Measurements from ENCODE around the gene SCN9A.

SCN9A gene

DNA sequence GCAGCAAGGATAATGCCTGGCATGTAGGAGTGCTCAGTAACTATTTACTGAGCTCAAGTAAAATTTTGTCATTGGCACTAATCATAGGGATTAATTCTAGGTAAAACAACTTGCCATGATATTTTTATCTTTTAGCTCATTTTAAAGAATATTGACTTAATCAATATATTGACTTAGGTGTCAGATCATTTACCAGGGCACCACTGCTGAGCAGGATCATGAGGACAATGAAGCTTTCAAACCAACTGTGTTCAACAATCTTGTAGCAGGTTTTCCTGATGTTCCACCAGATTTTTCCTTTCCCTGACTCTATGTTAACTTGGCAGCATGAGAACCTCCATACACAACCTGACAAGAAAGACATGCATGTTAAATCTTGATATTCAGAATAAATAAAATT lies 133.4 kb downstream of the SCN9A start:
- TF ChIP-seq POLR2AphosphoS5 (IDR thresholded peaks at IDR 0.05; ENCODE audit: low read depth, low read length) (no peak), TAF1 (IDR thresholded peaks at IDR 0.05; ENCODE audit: borderline replicate concordance, insufficient read depth, low read length) (no peak), FOXP2 (optimal IDR thresholded peaks at IDR 0.05; ENCODE audit: borderline replicate concordance, extremely low read depth, extremely low read length, insufficient read depth) (no peak), SIN3A (IDR thresholded peaks at IDR 0.05; ENCODE audit: borderline replicate concordance, insufficient read depth, low read length) (no peak)
- TF ChIP-seq, protein P1, sequence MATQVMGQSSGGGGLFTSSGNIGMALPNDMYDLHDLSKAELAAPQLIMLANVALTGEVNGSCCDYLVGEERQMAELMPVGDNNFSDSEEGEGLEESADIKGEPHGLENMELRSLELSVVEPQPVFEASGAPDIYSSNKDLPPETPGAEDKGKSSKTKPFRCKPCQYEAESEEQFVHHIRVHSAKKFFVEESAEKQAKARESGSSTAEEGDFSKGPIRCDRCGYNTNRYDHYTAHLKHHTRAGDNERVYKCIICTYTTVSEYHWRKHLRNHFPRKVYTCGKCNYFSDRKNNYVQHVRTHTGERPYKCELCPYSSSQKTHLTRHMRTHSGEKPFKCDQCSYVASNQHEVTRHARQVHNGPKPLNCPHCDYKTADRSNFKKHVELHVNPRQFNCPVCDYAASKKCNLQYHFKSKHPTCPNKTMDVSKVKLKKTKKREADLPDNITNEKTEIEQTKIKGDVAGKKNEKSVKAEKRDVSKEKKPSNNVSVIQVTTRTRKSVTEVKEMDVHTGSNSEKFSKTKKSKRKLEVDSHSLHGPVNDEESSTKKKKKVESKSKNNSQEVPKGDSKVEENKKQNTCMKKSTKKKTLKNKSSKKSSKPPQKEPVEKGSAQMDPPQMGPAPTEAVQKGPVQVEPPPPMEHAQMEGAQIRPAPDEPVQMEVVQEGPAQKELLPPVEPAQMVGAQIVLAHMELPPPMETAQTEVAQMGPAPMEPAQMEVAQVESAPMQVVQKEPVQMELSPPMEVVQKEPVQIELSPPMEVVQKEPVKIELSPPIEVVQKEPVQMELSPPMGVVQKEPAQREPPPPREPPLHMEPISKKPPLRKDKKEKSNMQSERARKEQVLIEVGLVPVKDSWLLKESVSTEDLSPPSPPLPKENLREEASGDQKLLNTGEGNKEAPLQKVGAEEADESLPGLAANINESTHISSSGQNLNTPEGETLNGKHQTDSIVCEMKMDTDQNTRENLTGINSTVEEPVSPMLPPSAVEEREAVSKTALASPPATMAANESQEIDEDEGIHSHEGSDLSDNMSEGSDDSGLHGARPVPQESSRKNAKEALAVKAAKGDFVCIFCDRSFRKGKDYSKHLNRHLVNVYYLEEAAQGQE (IDR thresholded peaks at IDR 0.05; ENCODE audit: insufficient read depth in 1 of 2, low read depth in 2 of 2, low read length in 2 of 2): no peak

DNA sequence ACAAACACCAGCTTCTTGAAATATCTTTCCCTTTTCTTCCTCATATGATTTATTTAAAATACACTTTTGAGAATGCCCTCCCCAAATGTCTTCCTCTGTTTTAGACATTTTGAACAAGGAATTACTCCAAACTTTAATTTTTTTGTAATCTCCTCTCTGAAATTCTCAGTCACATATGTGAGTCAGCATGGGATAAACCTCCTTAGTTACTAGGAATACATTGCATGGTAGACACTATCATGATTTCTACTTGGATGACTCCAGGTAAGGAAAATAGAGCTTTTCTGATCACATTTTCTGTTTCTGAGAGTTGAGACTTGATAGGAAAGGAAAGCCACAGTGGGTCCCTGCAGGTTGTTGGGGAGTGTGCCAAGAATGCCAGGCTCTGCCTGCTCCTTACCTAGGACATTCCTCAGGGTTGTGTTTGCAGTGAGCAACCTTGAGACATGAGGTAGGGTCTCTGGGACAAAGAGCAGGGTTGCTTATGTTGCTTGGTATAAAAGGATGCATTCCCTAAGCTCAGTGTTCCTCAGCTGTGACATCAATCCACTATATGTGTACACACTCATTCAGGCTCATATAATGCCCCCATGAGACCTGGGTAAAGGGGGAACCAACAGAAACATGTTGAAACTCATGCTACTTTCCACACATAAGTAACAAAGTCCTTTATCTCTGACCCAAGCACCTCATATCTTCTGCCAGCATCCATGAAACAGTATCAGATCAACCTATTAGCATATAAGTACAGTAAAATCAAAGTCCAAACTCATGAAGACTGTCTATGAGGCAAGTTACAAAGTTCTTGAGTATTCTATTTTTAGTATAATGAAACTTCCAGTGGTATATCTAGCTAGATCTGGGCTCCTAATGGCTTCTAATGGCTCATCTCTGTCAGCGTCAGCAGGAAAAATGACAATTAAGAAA lies 135.1 kb downstream of the SCN9A start:
- TF ChIP-seq TAF1 (IDR thresholded peaks at IDR 0.05; ENCODE audit: borderline replicate concordance, insufficient read depth, low read length): no peak
- TF ChIP-seq SIN3A (IDR thresholded peaks at IDR 0.05; ENCODE audit: borderline replicate concordance, insufficient read depth, low read length): no peak
- TF ChIP-seq POLR2AphosphoS5 (IDR thresholded peaks at IDR 0.05; ENCODE audit: low read depth, low read length): no peak
- TF ChIP-seq, protein P1 (IDR thresholded peaks at IDR 0.05; ENCODE audit: insufficient read depth in 1 of 2, low read depth in 2 of 2, low read length in 2 of 2): no peak
- no peak for TF ChIP-seq FOXP2 (optimal IDR thresholded peaks at IDR 0.05; ENCODE audit: borderline replicate concordance, extremely low read depth, extremely low read length, insufficient read depth)

DNA sequence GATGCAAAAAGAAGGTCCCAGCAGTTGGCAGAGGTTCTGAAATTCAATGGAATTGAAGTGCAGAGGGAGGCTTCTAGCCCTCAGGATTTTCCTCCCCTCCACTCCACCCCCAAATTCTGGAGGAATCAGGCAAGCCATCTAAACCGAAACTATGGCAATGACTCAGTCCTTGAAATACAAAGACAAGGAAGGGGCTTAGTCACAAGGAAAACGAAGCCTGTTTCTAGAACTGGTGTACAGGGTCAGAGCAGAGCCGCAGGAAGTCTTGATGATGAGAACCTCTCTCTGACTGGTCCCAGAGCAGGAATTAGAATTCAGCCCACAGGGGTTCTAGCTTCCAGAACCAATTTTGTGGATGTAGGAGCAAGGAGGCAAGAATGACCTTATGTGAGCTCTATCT lies 136.2 kb downstream of the SCN9A start:
- TF ChIP-seq, protein P1 (IDR thresholded peaks at IDR 0.05; ENCODE audit: insufficient read depth in 1 of 2, low read depth in 2 of 2, low read length in 2 of 2): no peak
- TF ChIP-seq TAF1 (IDR thresholded peaks at IDR 0.05; ENCODE audit: borderline replicate concordance, insufficient read depth, low read length): no peak
- TF ChIP-seq SIN3A (IDR thresholded peaks at IDR 0.05; ENCODE audit: borderline replicate concordance, insufficient read depth, low read length): no peak
- no peak for TF ChIP-seq FOXP2 (optimal IDR thresholded peaks at IDR 0.05; ENCODE audit: borderline replicate concordance, extremely low read depth, extremely low read length, insufficient read depth)
- TF ChIP-seq POLR2AphosphoS5 (IDR thresholded peaks at IDR 0.05; ENCODE audit: low read depth, low read length): no peak

DNA sequence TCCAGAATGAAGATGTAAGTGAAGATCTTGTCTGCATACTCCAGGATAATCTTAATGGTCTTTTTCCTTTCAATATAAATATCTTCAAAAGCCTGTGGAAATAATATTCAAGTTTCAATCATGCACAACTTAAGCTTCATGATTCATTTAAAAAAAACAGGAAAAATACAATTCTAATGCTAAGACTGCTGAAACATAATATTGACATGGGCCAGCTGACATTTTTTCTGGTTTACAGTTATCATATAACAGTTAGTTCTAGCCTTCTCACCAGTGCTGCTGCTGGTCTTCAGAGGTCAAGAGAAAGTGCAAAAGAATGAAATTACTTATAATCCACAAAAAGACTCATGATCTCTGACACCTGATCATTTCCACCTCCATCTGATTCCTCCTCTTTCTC lies 137.6 kb downstream of the SCN9A start:
- TF ChIP-seq, protein P1 (IDR thresholded peaks at IDR 0.05; ENCODE audit: insufficient read depth in 1 of 2, low read depth in 2 of 2, low read length in 2 of 2): no peak
- TF ChIP-seq POLR2AphosphoS5 (IDR thresholded peaks at IDR 0.05; ENCODE audit: low read depth, low read length) (no peak), TAF1 (IDR thresholded peaks at IDR 0.05; ENCODE audit: borderline replicate concordance, insufficient read depth, low read length) (no peak), SIN3A (IDR thresholded peaks at IDR 0.05; ENCODE audit: borderline replicate concordance, insufficient read depth, low read length) (no peak), FOXP2 (optimal IDR thresholded peaks at IDR 0.05; ENCODE audit: borderline replicate concordance, extremely low read depth, extremely low read length, insufficient read depth) (no peak)
